ENCODE results near the gene BDKRB2. TPM values are rescaled to one million over a fixed set of nuclear protein-coding genes. Genes with fewer than 3 reads are reported as not detected.

Gene BDKRB2
- total RNA-seq, 1 donor from 2014 or later: 0.29 TPM

DNA sequence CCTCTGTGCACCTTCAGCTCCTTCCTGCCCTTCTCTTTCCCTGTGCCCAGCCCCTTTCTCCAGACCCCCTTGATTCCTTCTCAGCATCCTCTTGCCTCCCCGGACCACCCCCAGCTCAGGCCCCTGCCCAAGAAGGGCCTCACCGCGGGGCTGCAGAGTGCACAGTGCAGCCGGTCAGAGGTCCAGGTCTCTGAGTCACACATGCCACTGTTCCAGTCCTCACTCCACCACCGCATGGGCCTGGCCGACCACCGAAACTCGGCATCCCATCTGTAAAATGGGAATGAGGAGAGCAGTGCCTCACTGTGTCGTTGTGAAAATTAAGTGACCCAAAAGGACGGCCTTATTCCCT lies 64.7 kb downstream of the BDKRB2 start:
- H3K4me3 ChIP-seq (ENCODE audit: low read depth, low read length): no peak overlapping the region

DNA sequence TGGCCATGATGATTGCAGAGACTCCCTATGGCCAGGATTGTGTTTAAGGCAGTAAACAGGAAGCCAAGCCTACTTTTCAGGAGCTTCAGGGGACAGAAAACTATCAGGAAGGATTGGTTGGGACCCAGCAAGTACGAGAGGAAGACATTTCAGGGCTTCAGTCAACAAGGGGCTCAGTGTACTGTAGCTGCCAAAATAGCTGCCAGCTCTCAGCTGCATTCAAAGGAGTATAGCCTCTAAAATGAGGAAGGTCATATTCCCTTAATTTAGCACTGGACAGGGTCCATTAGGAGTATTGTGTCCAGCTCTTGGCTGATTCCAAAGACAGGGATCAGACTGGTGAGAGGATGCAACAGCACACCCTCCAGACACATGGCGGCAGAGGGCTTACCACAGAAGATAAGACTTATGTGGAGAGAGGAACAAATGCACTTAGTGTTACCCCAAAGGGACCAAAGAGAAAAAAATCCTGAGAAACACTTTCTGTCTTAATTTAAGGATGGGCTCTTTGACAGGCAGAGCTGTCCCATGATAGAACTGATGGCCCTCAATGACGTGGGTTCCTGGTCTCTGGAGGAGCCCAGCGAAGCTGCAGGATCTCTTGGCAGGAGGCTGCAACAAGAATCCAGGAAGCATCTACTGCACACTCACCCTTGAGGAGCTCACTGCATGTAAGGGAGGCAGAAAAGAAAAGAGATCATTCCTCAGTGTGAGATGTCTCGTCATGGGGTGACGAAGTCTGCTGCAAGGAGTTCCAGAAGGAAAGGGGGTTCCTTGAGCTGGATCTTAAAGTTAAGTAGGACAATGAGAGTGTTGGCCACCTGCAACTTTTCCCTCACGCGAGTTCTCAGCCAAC lies 66.2 kb downstream of the BDKRB2 start:
- H3K4me3 ChIP-seq (ENCODE audit: low read depth, low read length): no peak overlapping the region
- TF ChIP-seq, protein P1, sequence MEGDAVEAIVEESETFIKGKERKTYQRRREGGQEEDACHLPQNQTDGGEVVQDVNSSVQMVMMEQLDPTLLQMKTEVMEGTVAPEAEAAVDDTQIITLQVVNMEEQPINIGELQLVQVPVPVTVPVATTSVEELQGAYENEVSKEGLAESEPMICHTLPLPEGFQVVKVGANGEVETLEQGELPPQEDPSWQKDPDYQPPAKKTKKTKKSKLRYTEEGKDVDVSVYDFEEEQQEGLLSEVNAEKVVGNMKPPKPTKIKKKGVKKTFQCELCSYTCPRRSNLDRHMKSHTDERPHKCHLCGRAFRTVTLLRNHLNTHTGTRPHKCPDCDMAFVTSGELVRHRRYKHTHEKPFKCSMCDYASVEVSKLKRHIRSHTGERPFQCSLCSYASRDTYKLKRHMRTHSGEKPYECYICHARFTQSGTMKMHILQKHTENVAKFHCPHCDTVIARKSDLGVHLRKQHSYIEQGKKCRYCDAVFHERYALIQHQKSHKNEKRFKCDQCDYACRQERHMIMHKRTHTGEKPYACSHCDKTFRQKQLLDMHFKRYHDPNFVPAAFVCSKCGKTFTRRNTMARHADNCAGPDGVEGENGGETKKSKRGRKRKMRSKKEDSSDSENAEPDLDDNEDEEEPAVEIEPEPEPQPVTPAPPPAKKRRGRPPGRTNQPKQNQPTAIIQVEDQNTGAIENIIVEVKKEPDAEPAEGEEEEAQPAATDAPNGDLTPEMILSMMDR (conservative IDR thresholded peaks at IDR 0.05; ENCODE audit: low read depth, low read length): no peak
- no peak for DNase-seq (ENCODE audit: low read depth)

More for the DNA sequence above, 64.7 kb downstream of the BDKRB2 start:
- TF ChIP-seq, protein P1 (conservative IDR thresholded peaks at IDR 0.05; ENCODE audit: low read depth, low read length): no peak
- no peak for DNase-seq (ENCODE audit: low read depth)

DNA sequence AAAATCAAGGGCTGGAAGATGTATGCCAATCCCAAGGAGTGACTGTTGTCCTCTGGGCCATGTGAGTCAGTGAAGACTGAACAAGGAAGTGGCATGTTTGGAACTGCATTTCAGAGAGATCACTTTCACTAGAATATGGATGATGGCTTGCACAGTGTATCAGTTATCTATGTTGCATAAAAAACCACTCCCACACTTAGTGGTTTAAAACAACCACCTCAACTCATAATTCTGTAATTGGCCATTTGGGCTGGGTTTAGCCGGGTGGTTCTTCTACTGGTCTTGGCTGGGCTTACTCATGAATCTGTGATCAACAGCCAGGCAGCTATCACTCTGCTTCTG lies 66.8 kb downstream of the BDKRB2 start:
- no peak overlapping the region for H3K4me3 ChIP-seq (ENCODE audit: low read depth, low read length)
- TF ChIP-seq, protein P1 (conservative IDR thresholded peaks at IDR 0.05; ENCODE audit: low read depth, low read length): no peak
- DNase-seq (ENCODE audit: low read depth): no peak

DNA sequence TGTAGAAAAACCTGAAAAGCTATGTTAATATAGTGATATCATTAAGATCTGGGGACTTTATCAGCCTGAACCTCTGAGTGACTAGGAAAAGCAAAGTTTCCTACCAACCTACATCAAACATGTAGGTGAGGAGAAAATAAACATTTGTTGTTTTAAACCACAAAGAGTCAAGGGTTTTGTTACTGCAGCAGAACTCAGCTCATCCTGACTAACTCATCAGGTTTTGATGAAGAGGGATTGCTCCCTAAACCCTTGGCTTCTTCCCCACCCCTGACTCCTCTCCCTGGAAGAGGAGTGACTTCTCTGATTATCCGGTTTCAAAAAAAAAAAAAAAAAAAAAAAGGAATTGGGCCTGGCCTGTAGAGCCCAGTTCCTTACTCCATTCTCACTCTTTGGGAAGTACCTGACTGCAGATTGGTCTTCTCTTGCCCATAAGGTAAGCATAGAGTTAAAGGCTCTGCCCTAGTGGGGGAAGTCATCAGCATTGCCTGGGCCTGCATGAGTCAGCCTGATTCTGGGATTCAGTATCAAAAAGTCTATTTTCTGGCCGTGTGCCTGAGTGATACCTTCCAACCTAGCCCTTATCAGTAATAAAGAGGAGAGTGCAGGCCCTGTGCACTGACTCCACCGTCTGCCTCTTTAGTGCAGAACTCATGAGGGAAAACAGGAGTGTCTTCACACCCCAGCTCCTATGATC lies 68.3 kb downstream of the BDKRB2 start:
- no peak overlapping the region for H3K4me3 ChIP-seq (ENCODE audit: low read depth, low read length)
- TF ChIP-seq, protein P1 (conservative IDR thresholded peaks at IDR 0.05; ENCODE audit: low read depth, low read length): no peak
- no peak for DNase-seq (ENCODE audit: low read depth)

DNA sequence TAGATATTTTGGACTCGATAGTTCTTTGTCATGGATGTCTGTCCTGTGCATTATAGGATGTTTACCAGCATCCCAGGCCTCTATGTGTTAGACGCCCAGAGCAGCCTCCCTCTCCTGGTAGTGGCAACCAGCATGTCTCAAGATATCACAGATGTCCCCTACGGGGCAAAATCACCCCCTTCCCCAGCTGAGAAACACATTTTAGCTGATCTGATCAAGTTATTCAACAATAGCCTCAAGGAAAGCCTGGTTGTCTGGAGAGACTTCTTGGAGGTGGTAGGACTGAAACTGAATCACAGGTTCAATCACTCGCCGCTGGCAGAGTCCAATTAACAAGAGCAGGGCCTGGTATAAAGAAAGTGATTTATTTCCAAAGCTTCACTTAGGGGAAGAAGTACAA lies 69.0 kb downstream of the BDKRB2 start:
- TF ChIP-seq, protein P1 (conservative IDR thresholded peaks at IDR 0.05; ENCODE audit: low read depth, low read length): no peak
- DNase-seq (ENCODE audit: low read depth): no peak
- H3K4me3 ChIP-seq (ENCODE audit: low read depth, low read length): no peak overlapping the region

DNA sequence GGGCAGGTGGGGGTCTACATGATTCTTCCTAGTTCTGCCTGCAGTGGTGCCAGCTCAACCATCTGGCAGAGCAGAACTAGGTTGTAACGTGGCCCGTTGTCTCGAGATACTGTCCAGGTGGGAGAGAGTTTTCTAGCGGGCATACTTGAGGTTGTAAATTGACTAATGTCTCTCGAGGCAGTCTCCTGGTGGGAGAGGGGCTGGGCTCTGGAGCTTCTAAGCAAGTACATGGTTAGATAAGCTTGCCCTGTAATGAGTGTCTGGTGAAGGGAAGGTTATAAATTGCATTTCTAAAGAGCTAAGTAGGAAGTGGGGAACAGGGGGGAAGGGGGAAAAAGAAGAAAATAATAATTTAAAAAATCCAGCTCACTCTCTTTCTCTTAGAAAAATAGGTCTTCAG lies 69.5 kb downstream of the BDKRB2 start:
- no peak overlapping the region for H3K4me3 ChIP-seq (ENCODE audit: low read depth, low read length)
- no peak for DNase-seq (ENCODE audit: low read depth)
- TF ChIP-seq, protein P1 (conservative IDR thresholded peaks at IDR 0.05; ENCODE audit: low read depth, low read length): no peak
